ENCODE results near the gene PHACTR3.

The PHACTR3 gene

GRCh38 chr20:59645271-59645670 lies 40.9 kb downstream of the PHACTR3 start:
- Histone ChIP-seq H2BK5ac (ENCODE audit: low read depth, low read length, poor library complexity, severe bottlenecking) (no peak overlapping the region), H3K23ac (ENCODE audit: low read length in 2 of 2) (no peak overlapping the region), H3K18ac (ENCODE audit: low read depth in 1 of 2, low read length in 2 of 2) (no peak overlapping the region), H3K4me1 (ENCODE audit: control insufficient read depth, insufficient read depth, low read depth, low read length) (no peaks in the 10 kb centered on the region), H3K27ac (ENCODE audit: low read length, poor library complexity, severe bottlenecking) (no peak overlapping the region), H3K4ac (ENCODE audit: low read depth in 1 of 2, low read length in 2 of 2) (no peak overlapping the region), H2BK12ac (ENCODE audit: low read length in 2 of 2) (no peak overlapping the region), H2BK15ac (ENCODE audit: low read depth, poor library complexity, severe bottlenecking) (no peak overlapping the region), H3K14ac (ENCODE audit: low read length in 2 of 2) (no peak overlapping the region), H3K27me3 (ENCODE audit: control insufficient read depth in 1 of 2, insufficient read depth in 1 of 2, low read length in 2 of 2) (peaks cover 0 to 12% of the 10 kb centered on the region in 2 experiments), H2AFZ (ENCODE audit: low read depth, low read length) (no peak overlapping the region), H3K79me1 (replicated peaks; ENCODE audit: low read length, poor library complexity, severe bottlenecking) (no peaks in the 10 kb centered on the region), H3K36me3 (ENCODE audit: control insufficient read depth in 1 of 2, insufficient read depth in 2 of 2, low read depth in 1 of 2, low read length in 2 of 2) (no peaks in the 10 kb centered on the region), H2BK120ac (ENCODE audit: low read depth, low read length) (no peak overlapping the region), H3K4me2 (ENCODE audit: low read length, poor library complexity, severe bottlenecking) (no peak overlapping the region), H3K9me3 (ENCODE audit: control insufficient read depth, low read length) (no peaks in the 10 kb centered on the region), H3K4me3 (ENCODE audit: insufficient read depth in 1 of 2, low read depth in 1 of 2, low read length in 2 of 2) (no peak overlapping the region), H4K8ac (ENCODE audit: low read length) (no peak overlapping the region), H4K91ac (ENCODE audit: low read length) (no peak overlapping the region), H2AK5ac (ENCODE audit: low read length, severe bottlenecking) (no peak overlapping the region), H3K9ac (ENCODE audit: low read length) (no peak overlapping the region)
- no peak for DNase-seq
- 70% methylated on average over 7 of the region's 9 CpGs for WGBS

GRCh38 chr20:59645761-59646171 lies 41.4 kb downstream of the PHACTR3 start:
- Histone ChIP-seq H3K36me3 (ENCODE audit: control insufficient read depth in 1 of 2, insufficient read depth in 2 of 2, low read depth in 1 of 2, low read length in 2 of 2) (no peaks in the 10 kb centered on the region), H3K4me2 (ENCODE audit: low read length, poor library complexity, severe bottlenecking) (no peak overlapping the region), H2AFZ (ENCODE audit: low read depth, low read length) (no peak overlapping the region), H3K79me1 (replicated peaks; ENCODE audit: low read length, poor library complexity, severe bottlenecking) (no peaks in the 10 kb centered on the region), H2BK5ac (ENCODE audit: low read depth, low read length, poor library complexity, severe bottlenecking) (no peak overlapping the region), H4K8ac (ENCODE audit: low read length) (no peak overlapping the region), H3K14ac (ENCODE audit: low read length in 2 of 2) (no peak overlapping the region), H3K4me1 (ENCODE audit: control insufficient read depth, insufficient read depth, low read depth, low read length) (no peaks in the 10 kb centered on the region), H2BK120ac (ENCODE audit: low read depth, low read length) (no peak overlapping the region), H2BK15ac (ENCODE audit: low read depth, poor library complexity, severe bottlenecking) (no peak overlapping the region), H3K9ac (ENCODE audit: low read length) (no peak overlapping the region), H3K9me3 (ENCODE audit: control insufficient read depth, low read length) (no peaks in the 10 kb centered on the region), H3K27me3 (ENCODE audit: control insufficient read depth in 1 of 2, insufficient read depth in 1 of 2, low read length in 2 of 2) (peaks cover 0 to 12% of the 10 kb centered on the region in 2 experiments), H2AK5ac (ENCODE audit: low read length, severe bottlenecking) (no peak overlapping the region), H4K91ac (ENCODE audit: low read length) (no peak overlapping the region), H3K4ac (ENCODE audit: low read depth in 1 of 2, low read length in 2 of 2) (no peak overlapping the region), H3K27ac (ENCODE audit: low read length, poor library complexity, severe bottlenecking) (no peak overlapping the region), H3K18ac (ENCODE audit: low read depth in 1 of 2, low read length in 2 of 2) (no peak overlapping the region), H3K4me3 (ENCODE audit: insufficient read depth in 1 of 2, low read depth in 1 of 2, low read length in 2 of 2) (no peak overlapping the region), H2BK12ac (ENCODE audit: low read length in 2 of 2) (no peak overlapping the region), H3K23ac (ENCODE audit: low read length in 2 of 2) (no peak overlapping the region)
- DNase-seq, result no peak
- WGBS, result 63% methylated on average over 6 of the region's 7 CpGs

- Histone ChIP-seq H2BK120ac (ENCODE audit: low read depth, low read length) (no peak overlapping the region), H3K9ac (ENCODE audit: low read length) (no peak overlapping the region), H3K4me3 (ENCODE audit: insufficient read depth in 1 of 2, low read depth in 1 of 2, low read length in 2 of 2) (no peak overlapping the region), H3K4me2 (ENCODE audit: low read length, poor library complexity, severe bottlenecking) (no peak overlapping the region), H4K91ac (ENCODE audit: low read length) (no peak overlapping the region), H3K23ac (ENCODE audit: low read length in 2 of 2) (no peak overlapping the region), H2AFZ (ENCODE audit: low read depth, low read length) (no peak overlapping the region), H2AK5ac (ENCODE audit: low read length, severe bottlenecking) (no peak overlapping the region), H3K9me3 (ENCODE audit: control insufficient read depth, low read length) (no peaks in the 10 kb centered on the region), H3K18ac (ENCODE audit: low read depth in 1 of 2, low read length in 2 of 2) (no peak overlapping the region), H2BK15ac (ENCODE audit: low read depth, poor library complexity, severe bottlenecking) (no peak overlapping the region), H3K36me3 (ENCODE audit: control insufficient read depth in 1 of 2, insufficient read depth in 2 of 2, low read depth in 1 of 2, low read length in 2 of 2) (no peaks in the 10 kb centered on the region), H3K79me1 (replicated peaks; ENCODE audit: low read length, poor library complexity, severe bottlenecking) (no peaks in the 10 kb centered on the region), H4K8ac (ENCODE audit: low read length) (no peak overlapping the region), H3K4me1 (ENCODE audit: control insufficient read depth, insufficient read depth, low read depth, low read length) (no peaks in the 10 kb centered on the region), H3K27ac (ENCODE audit: low read length, poor library complexity, severe bottlenecking) (no peak overlapping the region), H2BK5ac (ENCODE audit: low read depth, low read length, poor library complexity, severe bottlenecking) (no peak overlapping the region), H3K4ac (ENCODE audit: low read depth in 1 of 2, low read length in 2 of 2) (no peak overlapping the region), H3K14ac (ENCODE audit: low read length in 2 of 2) (no peak overlapping the region), H3K27me3 (ENCODE audit: control insufficient read depth in 1 of 2, insufficient read depth in 1 of 2, low read length in 2 of 2) (peaks cover 0 to 9% of the 10 kb centered on the region in 2 experiments), H2BK12ac (ENCODE audit: low read length in 2 of 2) (no peak overlapping the region)
- WGBS, result 56% methylated on average over 3 of the region's 3 CpGs
- DNase-seq, result no peak
Measured at GRCh38 chr20:59646487-59646886, 42.1 kb downstream of the PHACTR3 start.

GRCh38 chr20:59647271-59647670 lies 42.9 kb downstream of the PHACTR3 start:
- Histone ChIP-seq H2BK12ac (ENCODE audit: low read length in 2 of 2) (no peak overlapping the region), H3K9me3 (ENCODE audit: control insufficient read depth, low read length) (no peaks in the 10 kb centered on the region), H3K4me1 (ENCODE audit: control insufficient read depth, insufficient read depth, low read depth, low read length) (no peaks in the 10 kb centered on the region), H2AK5ac (ENCODE audit: low read length, severe bottlenecking) (no peak overlapping the region), H3K4me3 (ENCODE audit: insufficient read depth in 1 of 2, low read depth in 1 of 2, low read length in 2 of 2) (no peak overlapping the region), H2BK120ac (ENCODE audit: low read depth, low read length) (no peak overlapping the region), H3K4ac (ENCODE audit: low read depth in 1 of 2, low read length in 2 of 2) (no peak overlapping the region), H3K4me2 (ENCODE audit: low read length, poor library complexity, severe bottlenecking) (no peak overlapping the region), H3K27ac (ENCODE audit: low read length, poor library complexity, severe bottlenecking) (no peak overlapping the region), H4K91ac (ENCODE audit: low read length) (no peak overlapping the region), H3K23ac (ENCODE audit: low read length in 2 of 2) (no peak overlapping the region), H3K36me3 (ENCODE audit: control insufficient read depth in 1 of 2, insufficient read depth in 2 of 2, low read depth in 1 of 2, low read length in 2 of 2) (no peaks in the 10 kb centered on the region), H3K79me1 (replicated peaks; ENCODE audit: low read length, poor library complexity, severe bottlenecking) (no peaks in the 10 kb centered on the region), H2AFZ (ENCODE audit: low read depth, low read length) (no peak overlapping the region), H3K18ac (ENCODE audit: low read depth in 1 of 2, low read length in 2 of 2) (no peak overlapping the region), H3K27me3 (ENCODE audit: control insufficient read depth in 1 of 2, insufficient read depth in 1 of 2, low read length in 2 of 2) (peaks cover 0 to 9% of the 10 kb centered on the region in 2 experiments), H4K8ac (ENCODE audit: low read length) (no peak overlapping the region), H3K14ac (ENCODE audit: low read length in 2 of 2) (no peak overlapping the region), H2BK5ac (ENCODE audit: low read depth, low read length, poor library complexity, severe bottlenecking) (no peak overlapping the region), H3K9ac (ENCODE audit: low read length) (no peak overlapping the region), H2BK15ac (ENCODE audit: low read depth, poor library complexity, severe bottlenecking) (no peak overlapping the region)
- DNase-seq, result no peak
